Prostate gland (tissue), 2 donors: ENCODE data around the gene ABLIM1. TPM values are rescaled to one million over a fixed set of nuclear protein-coding genes. Genes with fewer than 3 reads are reported as not detected.
A peak's percentile ranks its signal among the peaks of the same experiment; 100 is the strongest.

ENCODE experiments used
- DNase-seq: peaks from one replicate; pipeline ENCODE4 v3.0.0-alpha.2; 2019; ENCODE audit warnings: low spot score
- H3K27ac ChIP-seq, 2 donors: fragments of 200-600 bp; sonication (generic); 2 replicates each; pipeline ENCODE4 v1.5.1; 2017 to 2019
- H3K27me3 ChIP-seq: fragments of 200-600 bp; sonication (generic); replicated peaks from 2 replicates; pipeline ENCODE4 v1.5.1; 2019; ENCODE audit not compliant: insufficient read depth
- H3K36me3 ChIP-seq, 2 donors: fragments of 200-600 bp; sonication (generic); 1 replicate in 1 of 2; 2 replicates in 1 of 2; pipeline versions ENCODE4 v1.5.1 to v1.8.1; 2017 to 2019
- H3K4me1 ChIP-seq: fragments of 200-600 bp; sonication (generic); replicated peaks from 2 replicates; pipeline ENCODE4 v1.5.1; 2019
- H3K4me3 ChIP-seq, 2 donors: fragments of 200-600 bp; sonication (generic); 2 replicates each; pipeline ENCODE4 v1.5.1; 2017 to 2019
- H3K9me3 ChIP-seq: fragments of 200-600 bp; sonication (generic); 2 replicates; pipeline ENCODE4 v1.5.1; 2017
- CTCF ChIP-seq, 4 experiments: fragments of 200-600 bp in 2 of 4; fragments of 450-650 bp in 2 of 4; sonication (generic) in 2 of 4; IDR thresholded peaks; 1 replicate in 3 of 4; 2 replicates in 1 of 4; pipeline ENCODE4 v1.5.1; 2016 to 2019; ENCODE audit warnings: antibody characterized with exemption in 4 of 4, mild to moderate bottlenecking in 2 of 4, moderate library complexity in 2 of 4
- POLR2A ChIP-seq: fragments of 450-650 bp; IDR thresholded peaks from one replicate; pipeline ENCODE4 v1.6.1; 2016; ENCODE audit warnings: antibody characterized with exemption, mild to moderate bottlenecking
- POLR2AphosphoS5 ChIP-seq: sonication (generic); formaldehyde crosslinking; IDR thresholded peaks from one replicate; pipeline ENCODE4 v1.6.1; 2017; ENCODE audit warnings: antibody characterized with exemption
- WGBS: methylation state at CpG from one replicate; pipeline ENCODE4 v1.1.5; 2018; 5-methylcytosine and 5-hydroxymethylcytosine counted together
- intact Hi-C: fragments of 100-400 bp; cut with DNase I; formaldehyde crosslinking; loops from one replicate; pipeline ENCODE4 v1.14.2; 2022
- total RNA-seq, 2 donors: library from RNA; depleted of rRNA; stranded (reverse); fragments of >200 nt; gene quantifications; one replicate each; pipeline ENCODE4 v1.1.0, GENCODE V29; 2016

ABLIM1 gene
- total RNA-seq, 2 donors from 2014 or later = 43.9 to 138 TPM

- Histone ChIP-seq H3K9me3 (no peaks in the 10 kb centered on the region), H3K4me3 (no peak overlapping the region), H3K36me3 (no peaks in the 10 kb centered on the region), H3K4me1 (no peaks in the 10 kb centered on the region), H3K27me3 (no peaks in the 10 kb centered on the region), H3K27ac (peak overlapping the region; percentile 57 to 59)
- DNase-seq = no peak
- intact Hi-C loops = no loop called here
- no peak for TF ChIP-seq POLR2AphosphoS5
- no peak for TF ChIP-seq CTCF (IDR thresholded peaks at IDR 0.05)
- no peak for TF ChIP-seq POLR2A
- WGBS = 30% methylated on average over 9 of the region's 9 CpGs
These were observed 230.8 kb downstream of the ABLIM1 start for GRCh38 chr10:114427124-114427852.

- Histone ChIP-seq H3K27me3 (no peaks in the 10 kb centered on the region), H3K4me1 (no peaks in the 10 kb centered on the region), H3K36me3 (no peaks in the 10 kb centered on the region), H3K4me3 (no peak overlapping the region), H3K9me3 (no peaks in the 10 kb centered on the region), H3K27ac (peak overlapping the region; percentile 57 to 59)
- peak in 1 of 4 experiments; percentile 11 for TF ChIP-seq CTCF (IDR thresholded peaks at IDR 0.05)
- no peak for TF ChIP-seq POLR2A
- no peak for TF ChIP-seq POLR2AphosphoS5
- intact Hi-C loops = no loop called here
- WGBS = 27% methylated on average over 5 of the region's 5 CpGs
- no peak for DNase-seq
These were observed 231.6 kb downstream of the ABLIM1 start for GRCh38 chr10:114426476-114426875.

GRCh38 chr10:114420811-114421485 lies 237.1 kb downstream of the ABLIM1 start:
- Histone ChIP-seq H3K4me1 (no peaks in the 10 kb centered on the region), H3K27me3 (no peaks in the 10 kb centered on the region), H3K4me3 (no peak overlapping the region), H3K9me3 (no peaks in the 10 kb centered on the region), H3K36me3 (no peaks in the 10 kb centered on the region), H3K27ac (no peak overlapping the region)
- DNase-seq = no peak
- WGBS = 91% methylated on average over 4 of the region's 4 CpGs
- no peak for TF ChIP-seq POLR2AphosphoS5
- no peak for TF ChIP-seq POLR2A
- no peak for TF ChIP-seq CTCF (IDR thresholded peaks at IDR 0.05)
- intact Hi-C loops = no loop called here

- TF ChIP-seq POLR2A (no peak), CTCF (IDR thresholded peaks at IDR 0.05) (no peak), POLR2AphosphoS5 (no peak)
- Histone ChIP-seq H3K9me3 (no peaks in the 10 kb centered on the region), H3K36me3 (no peaks in the 10 kb centered on the region), H3K27me3 (no peaks in the 10 kb centered on the region), H3K27ac (no peak overlapping the region), H3K4me3 (no peak overlapping the region), H3K4me1 (no peaks in the 10 kb centered on the region)
- intact Hi-C loops = no loop called here
- WGBS = 48% methylated on average over 1 of the region's 1 CpG
- DNase-seq = no peak
These were observed 240.0 kb downstream of the ABLIM1 start for GRCh38 chr10:114418109-114418508.
